ENCODE data around the gene RPTOR. TPM values are rescaled to one million over a fixed set of nuclear protein-coding genes. Genes with fewer than 3 reads are reported as not detected.

The RPTOR gene
- total RNA-seq, 1 experiment from 2014 or later = 25.1 TPM

DNA sequence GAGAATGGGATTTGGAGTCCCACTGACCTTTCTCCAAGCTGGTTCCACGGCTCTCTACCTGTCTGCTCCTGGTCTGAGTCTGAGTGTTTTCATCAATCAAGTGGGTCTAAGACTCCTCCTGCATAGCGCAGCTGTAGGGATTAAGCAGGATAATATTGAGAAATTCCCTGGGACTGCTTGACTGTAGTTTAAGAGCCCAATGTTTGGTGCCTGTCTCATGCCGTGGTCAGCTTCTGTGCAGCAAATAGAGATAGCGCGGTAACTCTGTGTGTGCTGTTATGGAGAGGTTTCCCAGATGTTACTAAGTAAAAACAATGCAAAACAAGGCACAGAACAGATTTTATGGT is 21.4 kb downstream of the RPTOR start:
- H3K79me1 ChIP-seq (ENCODE audit: insufficient read depth, low read depth, low read length, poor library complexity, severe bottlenecking) = no peaks in the 10 kb centered on the region
- Mint-ChIP-seq H3K9me3 (no peaks in the 10 kb centered on the region; a peak in 1 of 5 replicates), H3K27ac (no peak overlapping the region), H3K36me3 (ENCODE audit: insufficient read depth in 1 of 3, low read depth in 3 of 3) (peaks cover 0 to 4% (median 0%) of the 10 kb centered on the region in 3 experiments; a peak in 1 of 7 replicates), H3K27me3 (ENCODE audit: low read depth) (peaks cover 98% of the 10 kb centered on the region), H3K4me1 (peaks cover 2 to 3% of the 10 kb centered on the region in 2 experiments; a peak in 2 of 4 replicates), H3K4me3 (no peak overlapping the region)
- no peak overlapping the region for H2BK15ac ChIP-seq (ENCODE audit: low read depth, low read length)
- H3K27ac ChIP-seq (ENCODE audit: insufficient read length, low read depth, low read length) = no peak overlapping the region
- H4K8ac ChIP-seq (replicated peaks; ENCODE audit: insufficient read length, low read depth, low read length) = no peak overlapping the region
- H3K14ac ChIP-seq (ENCODE audit: insufficient read depth, low read length) = no peak overlapping the region
- no peaks in the 10 kb centered on the region for H3K4me1 ChIP-seq (ENCODE audit: insufficient read depth, low read length)
- no peak overlapping the region for H3K4me2 ChIP-seq (ENCODE audit: insufficient read depth, insufficient read length, low read length)
- H3T11ph ChIP-seq (ENCODE audit: low read length) = no peak overlapping the region
- no peak overlapping the region for H2BK120ac ChIP-seq (ENCODE audit: low read depth, low read length, poor library complexity, severe bottlenecking)
- no peak overlapping the region for H4K5ac ChIP-seq (ENCODE audit: insufficient read length, low read depth, low read length)
- no peak overlapping the region for H4K91ac ChIP-seq (ENCODE audit: insufficient read length, low read depth, low read length)
- no peak overlapping the region for H3K4ac ChIP-seq (ENCODE audit: low read depth, low read length)
- H3K56ac ChIP-seq (ENCODE audit: insufficient read length, low read depth, low read length) = no peak overlapping the region
- H3K18ac ChIP-seq (ENCODE audit: insufficient read length, low read depth, low read length) = no peak overlapping the region
- TF ChIP-seq, protein P1, sequence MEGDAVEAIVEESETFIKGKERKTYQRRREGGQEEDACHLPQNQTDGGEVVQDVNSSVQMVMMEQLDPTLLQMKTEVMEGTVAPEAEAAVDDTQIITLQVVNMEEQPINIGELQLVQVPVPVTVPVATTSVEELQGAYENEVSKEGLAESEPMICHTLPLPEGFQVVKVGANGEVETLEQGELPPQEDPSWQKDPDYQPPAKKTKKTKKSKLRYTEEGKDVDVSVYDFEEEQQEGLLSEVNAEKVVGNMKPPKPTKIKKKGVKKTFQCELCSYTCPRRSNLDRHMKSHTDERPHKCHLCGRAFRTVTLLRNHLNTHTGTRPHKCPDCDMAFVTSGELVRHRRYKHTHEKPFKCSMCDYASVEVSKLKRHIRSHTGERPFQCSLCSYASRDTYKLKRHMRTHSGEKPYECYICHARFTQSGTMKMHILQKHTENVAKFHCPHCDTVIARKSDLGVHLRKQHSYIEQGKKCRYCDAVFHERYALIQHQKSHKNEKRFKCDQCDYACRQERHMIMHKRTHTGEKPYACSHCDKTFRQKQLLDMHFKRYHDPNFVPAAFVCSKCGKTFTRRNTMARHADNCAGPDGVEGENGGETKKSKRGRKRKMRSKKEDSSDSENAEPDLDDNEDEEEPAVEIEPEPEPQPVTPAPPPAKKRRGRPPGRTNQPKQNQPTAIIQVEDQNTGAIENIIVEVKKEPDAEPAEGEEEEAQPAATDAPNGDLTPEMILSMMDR (conservative IDR thresholded peaks at IDR 0.05) = no peak
- H2BK12ac ChIP-seq (ENCODE audit: insufficient read length, low read depth, low read length) = no peak overlapping the region
- H2AK5ac ChIP-seq (ENCODE audit: insufficient read length, low read length) = no peak overlapping the region
- H4K20me1 ChIP-seq (ENCODE audit: control insufficient read depth, insufficient read depth, insufficient read length) = no peaks in the 10 kb centered on the region
- H3K79me2 ChIP-seq (ENCODE audit: insufficient read depth, low read length) = peaks cover 2% of the 10 kb centered on the region; the same call in 1 of the 2 replicates
- H3K27me3 ChIP-seq (ENCODE audit: insufficient read depth, low read length) = peaks cover 35% of the 10 kb centered on the region
- no peaks in the 10 kb centered on the region for H3K23me2 ChIP-seq (ENCODE audit: insufficient read length, low read depth, low read length, poor library complexity, severe bottlenecking)
- no peak overlapping the region for H2BK5ac ChIP-seq (ENCODE audit: insufficient read length, low read length)
- H3K9me3 ChIP-seq (ENCODE audit: control insufficient read depth, low read depth, low read length) = no peaks in the 10 kb centered on the region
- H2BK20ac ChIP-seq (ENCODE audit: low read depth, low read length, poor library complexity, severe bottlenecking) = no peak overlapping the region
- DNase-seq = no peak
- H2AFZ ChIP-seq (ENCODE audit: low read length) = no peak overlapping the region
- no peak overlapping the region for H3K9ac ChIP-seq (ENCODE audit: extremely low read depth, insufficient read length, low read length)
- WGBS (ENCODE audit: extremely low coverage, insufficient read length, low lambda C conversion rate) = no CpG with 5 or more reads among the region's 5 CpGs
- no peak overlapping the region for H3K23ac ChIP-seq (ENCODE audit: insufficient read length, low read depth, low read length)

Measured in H9 (cell line).